KOPT-K1 (cell line): ENCODE data around the gene SBK3.

ENCODE experiments used
- H3K27ac ChIP-seq: fragments of 200-600 bp; sonication (generic); 2 replicates; pipeline ENCODE4 v1.5.1; 2016; ENCODE audit warnings: antibody characterized with exemption, mild to moderate bottlenecking, low read depth, low read length; ENCODE audit not compliant: poor library complexity, severe bottlenecking
- H3K36me3 ChIP-seq: fragments of 200-600 bp; sonication (generic); 2 replicates; pipeline ENCODE4 v1.5.1; 2017; ENCODE audit warnings: antibody characterized with exemption, mild to moderate bottlenecking, low read length, moderate library complexity; ENCODE audit not compliant: insufficient read depth
- H3K9me3 ChIP-seq: fragments of 200-600 bp; sonication (generic); 2 replicates; pipeline ENCODE4 v1.5.1; 2017; ENCODE audit warnings: antibody characterized with exemption, low read length, mild to moderate bottlenecking; ENCODE audit not compliant: insufficient read depth, poor library complexity, severe bottlenecking

The SBK3 gene

GRCh38 chr19:55553217-55554182 is 8.2 kb upstream of the SBK3 start:
- Histone ChIP-seq H3K9me3 (no peaks in the 10 kb centered on the region), H3K27ac (no peak overlapping the region), H3K36me3 (no peaks in the 10 kb centered on the region)

GRCh38 chr19:55552620-55553019 is 7.3 kb upstream of the SBK3 start:
- Histone ChIP-seq H3K36me3 (no peaks in the 10 kb centered on the region), H3K27ac (no peak overlapping the region), H3K9me3 (no peaks in the 10 kb centered on the region)

- H3K27ac ChIP-seq: no peak overlapping the region
- no peaks in the 10 kb centered on the region for H3K36me3 ChIP-seq
- no peaks in the 10 kb centered on the region for H3K9me3 ChIP-seq
Measured at GRCh38 chr19:55552206-55552605, 6.9 kb upstream of the SBK3 start.

- Histone ChIP-seq H3K36me3 (no peaks in the 10 kb centered on the region), H3K27ac (no peak overlapping the region)
Measured at GRCh38 chr19:55550321-55550650, 4.9 kb upstream of the SBK3 start.

GRCh38 chr19:55549500-55550320 is 4.4 kb upstream of the SBK3 start:
- Histone ChIP-seq H3K36me3 (no peaks in the 10 kb centered on the region), H3K27ac (no peak overlapping the region), H3K9me3 (no peaks in the 10 kb centered on the region)

More at GRCh38 chr19:55550321-55550650, 4.9 kb upstream of the SBK3 start:
- no peaks in the 10 kb centered on the region for H3K9me3 ChIP-seq

GRCh38 chr19:55546822-55547614 is 1.7 kb upstream of the SBK3 start:
- H3K27ac ChIP-seq: no peak overlapping the region
- H3K36me3 ChIP-seq: no peaks in the 10 kb centered on the region
- H3K9me3 ChIP-seq: no peaks in the 10 kb centered on the region

- H3K27ac ChIP-seq: no peak overlapping the region
- H3K36me3 ChIP-seq: no peaks in the 10 kb centered on the region
- no peaks in the 10 kb centered on the region for H3K9me3 ChIP-seq
Measured at GRCh38 chr19:55546011-55546410, 668 bp upstream of the SBK3 start.

GRCh38 chr19:55544776-55545439 is 435 bp downstream of the SBK3 start:
- H3K27ac ChIP-seq: no peak overlapping the region
- H3K9me3 ChIP-seq: no peaks in the 10 kb centered on the region
- H3K36me3 ChIP-seq: no peaks in the 10 kb centered on the region

- Histone ChIP-seq H3K27ac (no peak overlapping the region), H3K36me3 (no peaks in the 10 kb centered on the region), H3K9me3 (no peaks in the 10 kb centered on the region)
Measured at GRCh38 chr19:55544014-55544413, 1.3 kb downstream of the SBK3 start.

GRCh38 chr19:55543567-55543966 is 1.8 kb downstream of the SBK3 start:
- no peaks in the 10 kb centered on the region for H3K9me3 ChIP-seq
- H3K27ac ChIP-seq: no peak overlapping the region
- H3K36me3 ChIP-seq: no peaks in the 10 kb centered on the region

- no peaks in the 10 kb centered on the region for H3K9me3 ChIP-seq
- no peak overlapping the region for H3K27ac ChIP-seq
Measured at GRCh38 chr19:55542292-55542855, 3.0 kb downstream of the SBK3 start.

GRCh38 chr19:55541091-55541490 is 4.3 kb downstream of the SBK3 start:
- Histone ChIP-seq H3K9me3 (no peaks in the 10 kb centered on the region), H3K36me3 (no peaks in the 10 kb centered on the region), H3K27ac (no peak overlapping the region)

More at GRCh38 chr19:55542292-55542855, 3.0 kb downstream of the SBK3 start:
- no peaks in the 10 kb centered on the region for H3K36me3 ChIP-seq

GRCh38 chr19:55540619-55541018 is 4.7 kb downstream of the SBK3 start:
- H3K9me3 ChIP-seq: no peaks in the 10 kb centered on the region
- no peaks in the 10 kb centered on the region for H3K36me3 ChIP-seq
- no peak overlapping the region for H3K27ac ChIP-seq
